Right atrium auricular region (tissue), 2 donors: ENCODE measurements around the gene APOBEC3A. TPM values are rescaled to one million over a fixed set of nuclear protein-coding genes. Genes with fewer than 3 reads are reported as not detected.

Source experiments
- DNase-seq: peaks from one replicate; pipeline ENCODE4 v3.0.0-alpha.2; 2019; ENCODE audit warnings: low spot score
- H3K27ac ChIP-seq, 2 donors: fragments of 200-600 bp; sonication (generic); 1 replicate in 1 of 2; 2 replicates in 1 of 2; pipeline ENCODE4 v1.5.1; 2016 to 2019
- H3K27me3 ChIP-seq, 2 donors: fragments of 200-600 bp; sonication (generic); one replicate each; pipeline versions ENCODE4 v1.5.1 to v1.6.0; 2017 to 2019
- H3K36me3 ChIP-seq: fragments of 200-600 bp; sonication (generic); one replicate; pipeline ENCODE4 v1.5.1; 2016
- H3K4me1 ChIP-seq, 2 donors: fragments of 200-600 bp; sonication (generic); one replicate each; pipeline versions ENCODE4 v1.5.1 to v1.6.0; 2017 to 2019
- H3K4me3 ChIP-seq, 2 donors: fragments of 200-600 bp; sonication (generic); 1 replicate in 1 of 2; 2 replicates in 1 of 2; pipeline ENCODE4 v1.5.1; 2017 to 2019; ENCODE audit warnings: mild to moderate bottlenecking in 1 of 2, moderate library complexity in 1 of 2
- H3K9me3 ChIP-seq, 2 donors: fragments of 200-600 bp; sonication (generic); one replicate each; pipeline ENCODE4 v1.5.1; 2019
- CTCF ChIP-seq, 2 donors: fragments of 200-600 bp; sonication (generic); IDR thresholded peaks; one replicate each; pipeline ENCODE4 v1.5.1; 2019; ENCODE audit warnings: antibody characterized with exemption in 2 of 2
- total RNA-seq, 2 donors: library from RNA; depleted of rRNA; stranded (reverse); fragments of >200 nt; gene quantifications; one replicate each; pipeline ENCODE4 v1.1.0, GENCODE V29; 2016

The APOBEC3A gene
- total RNA-seq, 2 donors from 2014 or later: 1.1 TPM; not detected in 1

GRCh38 chr22:38949889-38950405 lies 7.5 kb upstream of the APOBEC3A start:
- Histone ChIP-seq H3K36me3 (no peaks in the 10 kb centered on the region), H3K4me1 (no peaks in the 10 kb centered on the region), H3K9me3 (no peaks in the 10 kb centered on the region), H3K27me3 (no peaks in the 10 kb centered on the region), H3K27ac (no peak overlapping the region), H3K4me3 (no peak overlapping the region)
- no peak for DNase-seq
- TF ChIP-seq CTCF (IDR thresholded peaks at IDR 0.05): no peak

GRCh38 chr22:38950527-38951295 lies 6.7 kb upstream of the APOBEC3A start:
- Histone ChIP-seq H3K4me1 (no peaks in the 10 kb centered on the region), H3K27ac (no peak overlapping the region), H3K36me3 (no peaks in the 10 kb centered on the region), H3K27me3 (no peaks in the 10 kb centered on the region), H3K9me3 (no peaks in the 10 kb centered on the region), H3K4me3 (no peak overlapping the region)
- DNase-seq: no peak
- no peak for TF ChIP-seq CTCF (IDR thresholded peaks at IDR 0.05)

GRCh38 chr22:38951734-38952133 lies 5.7 kb upstream of the APOBEC3A start:
- Histone ChIP-seq H3K9me3 (no peaks in the 10 kb centered on the region), H3K27ac (no peak overlapping the region), H3K36me3 (no peaks in the 10 kb centered on the region), H3K4me1 (no peaks in the 10 kb centered on the region), H3K4me3 (no peak overlapping the region), H3K27me3 (no peaks in the 10 kb centered on the region)
- no peak for DNase-seq
- no peak for TF ChIP-seq CTCF (IDR thresholded peaks at IDR 0.05)

DNA sequence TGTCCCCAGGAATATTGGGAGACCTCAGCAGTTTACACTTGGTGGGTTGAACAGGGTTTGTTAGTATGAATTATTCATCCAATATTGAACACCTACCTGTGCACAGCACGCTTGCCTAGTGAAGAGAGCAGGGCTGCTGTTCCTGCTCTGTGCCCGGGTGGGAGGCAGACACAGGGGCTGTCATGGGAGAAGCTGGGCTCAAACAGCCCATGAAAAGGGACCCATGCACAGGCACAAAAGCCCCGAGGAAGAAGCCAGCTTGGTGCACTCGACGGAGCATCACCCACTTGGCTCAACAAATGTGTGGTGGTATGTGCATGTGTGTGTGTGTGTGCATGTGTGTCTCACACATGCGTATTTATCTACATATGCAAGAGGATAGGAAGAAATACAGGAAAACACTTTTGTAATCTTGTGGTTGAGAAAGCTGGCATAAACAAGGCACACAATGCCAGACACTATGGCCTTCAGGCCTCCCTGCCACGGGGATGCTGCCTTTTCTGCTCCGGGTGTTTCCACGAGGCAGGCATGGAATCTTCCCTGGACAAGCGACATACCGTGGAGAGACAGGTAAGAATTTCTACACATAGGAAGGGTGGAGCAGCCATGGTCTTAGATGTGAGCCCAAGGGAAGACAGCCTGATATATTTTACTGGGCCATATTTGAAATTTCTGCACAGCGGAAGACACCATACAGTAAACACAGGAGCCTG lies 5.0 kb upstream of the APOBEC3A start:
- TF ChIP-seq CTCF (IDR thresholded peaks at IDR 0.05): no peak
- no peak overlapping the region for H3K4me3 ChIP-seq
- no peaks in the 10 kb centered on the region for H3K36me3 ChIP-seq
- H3K27me3 ChIP-seq: no peaks in the 10 kb centered on the region
- no peak overlapping the region for H3K27ac ChIP-seq
- DNase-seq: no peak
- no peaks in the 10 kb centered on the region for H3K9me3 ChIP-seq
- no peaks in the 10 kb centered on the region for H3K4me1 ChIP-seq

DNA sequence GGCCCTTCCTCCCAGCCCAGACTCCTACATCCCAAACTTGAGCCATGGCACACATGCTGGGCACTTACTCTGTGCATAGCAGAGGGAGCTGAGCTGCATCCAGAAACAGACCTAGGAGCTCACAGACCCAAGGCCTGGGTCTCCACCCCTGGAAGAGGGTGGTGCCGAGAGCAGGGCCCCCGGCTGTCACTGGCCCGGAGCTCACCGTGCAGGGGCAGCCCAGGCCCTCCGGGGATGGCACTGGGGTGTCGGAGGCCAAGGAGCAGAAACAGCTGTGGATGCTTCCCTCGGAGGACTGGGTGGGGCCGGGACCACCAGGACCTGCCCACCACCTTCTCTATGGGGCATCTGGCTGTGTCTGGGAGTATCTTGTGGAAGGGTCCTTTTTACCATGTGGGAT lies 4.3 kb upstream of the APOBEC3A start:
- no peaks in the 10 kb centered on the region for H3K9me3 ChIP-seq
- no peak overlapping the region for H3K27ac ChIP-seq
- H3K4me1 ChIP-seq: no peaks in the 10 kb centered on the region

More for the DNA sequence above, 4.3 kb upstream of the APOBEC3A start:
- Histone ChIP-seq H3K27me3 (no peaks in the 10 kb centered on the region), H3K36me3 (no peaks in the 10 kb centered on the region), H3K4me3 (no peak overlapping the region)
- TF ChIP-seq CTCF (IDR thresholded peaks at IDR 0.05): no peak
- DNase-seq: no peak
